ENCODE data around the gene CDC42BPB.

CDC42BPB gene

DNA sequence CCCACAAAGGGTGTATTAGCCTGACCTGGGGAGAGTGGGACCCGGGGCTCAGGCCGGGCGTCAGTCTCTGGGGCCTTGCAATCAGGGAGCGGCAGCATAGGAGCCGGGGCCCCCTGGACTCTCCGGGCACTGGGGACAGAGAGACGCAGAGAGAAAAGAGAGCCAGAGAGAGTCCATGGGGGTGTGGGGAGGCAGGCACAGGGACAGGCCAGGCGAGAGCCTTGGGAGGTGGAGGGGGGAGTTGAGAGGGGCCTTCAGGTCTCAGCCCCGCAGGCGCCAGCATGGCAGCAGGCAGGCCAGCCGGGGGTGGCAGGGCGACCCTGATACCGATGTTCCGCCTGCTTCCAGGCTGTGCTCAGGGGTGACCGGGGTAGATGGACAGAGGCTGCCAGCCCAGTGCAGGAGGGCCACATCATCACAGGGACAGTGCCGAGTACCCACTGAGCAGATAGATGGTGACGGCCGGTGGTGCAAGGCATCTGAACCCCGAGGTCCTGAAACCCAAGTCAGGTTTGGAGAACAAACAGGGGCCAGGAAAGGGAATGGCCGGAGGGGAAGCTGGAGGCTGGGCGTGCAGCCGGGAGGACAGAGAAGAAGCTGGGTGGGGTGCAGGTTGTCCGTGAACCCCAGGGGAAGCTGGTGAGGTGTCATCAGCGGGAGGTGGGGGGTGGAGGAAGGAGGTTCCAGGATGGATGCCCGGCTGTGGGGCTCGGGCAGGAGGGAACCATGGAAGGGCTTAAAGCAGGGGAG, 40.1 kb upstream of the CDC42BPB start:
- TF ChIP-seq CTCF (IDR thresholded peaks at IDR 0.05; ENCODE audit: borderline replicate concordance, extremely low read depth, low read length, poor library complexity, severe bottlenecking): no peak
- no peak for TF ChIP-seq EZH2 (IDR thresholded peaks at IDR 0.05; ENCODE audit: borderline replicate concordance, low read depth, low read length, severe bottlenecking)
- Histone ChIP-seq H3K36me3 (ENCODE audit: insufficient read depth, low read length) (no peaks in the 10 kb centered on the region), H3K27me3 (ENCODE audit: insufficient read depth, low read length, poor library complexity) (no peaks in the 10 kb centered on the region), H3K79me2 (ENCODE audit: insufficient read depth, low read length) (no peaks in the 10 kb centered on the region), H4K20me1 (ENCODE audit: insufficient read depth, low read length) (no peaks in the 10 kb centered on the region), H3K4me2 (ENCODE audit: insufficient read depth, low read length) (no peak overlapping the region), H2AFZ (ENCODE audit: low read depth, low read length) (no peak overlapping the region), H3K4me3 (ENCODE audit: low read depth in 1 of 2, low read length in 2 of 2) (no peak overlapping the region), H3K9ac (ENCODE audit: low read depth, low read length) (no peak overlapping the region), H3K9me3 (ENCODE audit: insufficient read depth, low read length, severe bottlenecking) (no peaks in the 10 kb centered on the region), H3K4me1 (ENCODE audit: insufficient read depth, low read length) (no peaks in the 10 kb centered on the region), H3K27ac (ENCODE audit: low read length) (no peak overlapping the region)
- DNase-seq: no peak
- ATAC-seq (ENCODE audit: insufficient read depth, low read depth): no peak

- no peaks in the 10 kb centered on the region for H3K36me3 ChIP-seq (ENCODE audit: insufficient read depth, low read length)
- H3K27ac ChIP-seq (ENCODE audit: low read length): no peak overlapping the region
- H4K20me1 ChIP-seq (ENCODE audit: insufficient read depth, low read length): no peaks in the 10 kb centered on the region
- no peak overlapping the region for H3K9ac ChIP-seq (ENCODE audit: low read depth, low read length)
- no peak for TF ChIP-seq EZH2 (IDR thresholded peaks at IDR 0.05; ENCODE audit: borderline replicate concordance, low read depth, low read length, severe bottlenecking)
- TF ChIP-seq CTCF (IDR thresholded peaks at IDR 0.05; ENCODE audit: borderline replicate concordance, extremely low read depth, low read length, poor library complexity, severe bottlenecking): no peak
- DNase-seq (no peak), ATAC-seq (ENCODE audit: insufficient read depth, low read depth) (no peak)
- H3K4me1 ChIP-seq (ENCODE audit: insufficient read depth, low read length): peaks cover 5% of the 10 kb centered on the region
- H3K27me3 ChIP-seq (ENCODE audit: insufficient read depth, low read length, poor library complexity): peaks cover 4% of the 10 kb centered on the region
- no peak overlapping the region for H3K4me2 ChIP-seq (ENCODE audit: insufficient read depth, low read length)
- no peaks in the 10 kb centered on the region for H3K9me3 ChIP-seq (ENCODE audit: insufficient read depth, low read length, severe bottlenecking)
- H2AFZ ChIP-seq (ENCODE audit: low read depth, low read length): no peak overlapping the region
- H3K79me2 ChIP-seq (ENCODE audit: insufficient read depth, low read length): no peaks in the 10 kb centered on the region
- H3K4me3 ChIP-seq (ENCODE audit: low read depth in 1 of 2, low read length in 2 of 2): no peak overlapping the region
Observed at GRCh38 chr14:103096387-103096786, 39.0 kb upstream of the CDC42BPB start.

- Histone ChIP-seq H3K4me3 (ENCODE audit: low read depth in 1 of 2, low read length in 2 of 2) (no peak overlapping the region), H3K4me1 (ENCODE audit: insufficient read depth, low read length) (peaks cover 15% of the 10 kb centered on the region)
- DNase-seq: no peak
Observed at GRCh38 chr14:103095210-103095778, 37.9 kb upstream of the CDC42BPB start.

More at GRCh38 chr14:103095210-103095778, 37.9 kb upstream of the CDC42BPB start:
- Histone ChIP-seq H3K36me3 (ENCODE audit: insufficient read depth, low read length) (no peaks in the 10 kb centered on the region), H3K27me3 (ENCODE audit: insufficient read depth, low read length, poor library complexity) (peaks cover 13% of the 10 kb centered on the region), H3K27ac (ENCODE audit: low read length) (no peak overlapping the region), H3K79me2 (ENCODE audit: insufficient read depth, low read length) (no peaks in the 10 kb centered on the region), H3K4me2 (ENCODE audit: insufficient read depth, low read length) (no peak overlapping the region), H4K20me1 (ENCODE audit: insufficient read depth, low read length) (peaks cover 3% of the 10 kb centered on the region; the same call in 1 of the 2 replicates), H2AFZ (ENCODE audit: low read depth, low read length) (no peak overlapping the region), H3K9ac (ENCODE audit: low read depth, low read length) (no peak overlapping the region), H3K9me3 (ENCODE audit: insufficient read depth, low read length, severe bottlenecking) (no peaks in the 10 kb centered on the region)
- no peak for TF ChIP-seq EZH2 (IDR thresholded peaks at IDR 0.05; ENCODE audit: borderline replicate concordance, low read depth, low read length, severe bottlenecking)
- TF ChIP-seq CTCF (IDR thresholded peaks at IDR 0.05; ENCODE audit: borderline replicate concordance, extremely low read depth, low read length, poor library complexity, severe bottlenecking): no peak
- no peak for ATAC-seq (ENCODE audit: insufficient read depth, low read depth)

All from DND-41 (cell line).